ENCODE measurements around the gene RADX. TPM values are rescaled to one million over a fixed set of nuclear protein-coding genes. Genes with fewer than 3 reads are reported as not detected.
"Not testable (repeated sequence)": the region's sequence is repeated elsewhere in the genome, so short reads cannot be mapped to it uniquely, and the experiment has no call there.

RADX gene
- total and polyA plus RNA-seq, 3 donors from 2014 or later = 6.2 to 9.4 (median 7.4) TPM

DNA sequence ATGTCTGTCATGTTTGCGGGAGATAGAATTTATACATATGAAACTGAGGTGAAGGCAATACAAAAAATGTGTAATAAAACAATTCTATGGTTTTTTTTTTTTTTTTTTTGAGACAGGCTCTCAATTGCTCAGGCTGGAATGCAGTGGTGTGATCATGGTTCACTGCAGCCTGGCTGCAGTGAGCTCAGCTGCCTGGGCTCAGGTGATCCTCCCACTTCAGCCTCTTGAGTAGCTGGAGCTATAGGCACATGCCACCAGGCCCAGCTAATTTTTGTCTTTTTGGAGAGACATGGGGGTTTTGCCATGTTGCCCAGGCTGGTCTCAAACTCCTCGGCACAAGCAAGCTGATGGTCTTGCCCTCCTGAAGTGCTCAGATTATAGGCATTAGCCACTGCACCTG is 10.1 kb downstream of the RADX start:
- Histone ChIP-seq H3K9me3 (no peaks in the 10 kb centered on the region), H3K36me3 (ENCODE audit: low read depth, missing control alignments) (no peaks in the 10 kb centered on the region), H3K27ac (no peak overlapping the region), H3K4me1 (no peaks in the 10 kb centered on the region), H3K27me3 (no peaks in the 10 kb centered on the region), H3K4me3 (no peak overlapping the region)
- no peak for DNase-seq
- intact Hi-C loops (cut with DNase I; ENCODE audit: low total_unique reads) = no loop called here
- TF ChIP-seq, protein P1, sequence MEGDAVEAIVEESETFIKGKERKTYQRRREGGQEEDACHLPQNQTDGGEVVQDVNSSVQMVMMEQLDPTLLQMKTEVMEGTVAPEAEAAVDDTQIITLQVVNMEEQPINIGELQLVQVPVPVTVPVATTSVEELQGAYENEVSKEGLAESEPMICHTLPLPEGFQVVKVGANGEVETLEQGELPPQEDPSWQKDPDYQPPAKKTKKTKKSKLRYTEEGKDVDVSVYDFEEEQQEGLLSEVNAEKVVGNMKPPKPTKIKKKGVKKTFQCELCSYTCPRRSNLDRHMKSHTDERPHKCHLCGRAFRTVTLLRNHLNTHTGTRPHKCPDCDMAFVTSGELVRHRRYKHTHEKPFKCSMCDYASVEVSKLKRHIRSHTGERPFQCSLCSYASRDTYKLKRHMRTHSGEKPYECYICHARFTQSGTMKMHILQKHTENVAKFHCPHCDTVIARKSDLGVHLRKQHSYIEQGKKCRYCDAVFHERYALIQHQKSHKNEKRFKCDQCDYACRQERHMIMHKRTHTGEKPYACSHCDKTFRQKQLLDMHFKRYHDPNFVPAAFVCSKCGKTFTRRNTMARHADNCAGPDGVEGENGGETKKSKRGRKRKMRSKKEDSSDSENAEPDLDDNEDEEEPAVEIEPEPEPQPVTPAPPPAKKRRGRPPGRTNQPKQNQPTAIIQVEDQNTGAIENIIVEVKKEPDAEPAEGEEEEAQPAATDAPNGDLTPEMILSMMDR (IDR thresholded peaks at IDR 0.05) = no peak
- no peak for TF ChIP-seq POLR2A (IDR thresholded peaks at IDR 0.05)
- WGBS, 2 donors = 82 to 96% methylated on average over 1 to 2 of the region's 2 CpGs

DNA sequence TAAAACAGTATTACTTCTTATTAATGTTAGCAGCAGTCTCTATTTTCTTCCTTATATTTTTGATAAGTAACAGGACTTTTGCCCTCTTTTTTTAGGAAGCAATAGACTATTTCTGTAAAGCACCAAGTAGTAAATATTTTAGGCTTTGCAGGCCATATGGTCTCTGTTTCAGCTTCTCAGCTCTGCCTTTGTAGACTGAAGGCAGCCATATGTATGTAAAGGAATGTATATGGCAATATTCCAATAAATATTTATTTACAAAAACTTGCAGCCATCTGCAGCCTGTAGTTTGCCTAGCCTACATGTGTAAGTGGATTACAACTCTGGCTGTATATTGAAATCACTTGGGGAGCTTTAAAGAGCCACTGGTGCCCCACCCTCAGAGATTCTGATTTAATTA is 15.0 kb downstream of the RADX start:
- Histone ChIP-seq H3K27ac (no peak overlapping the region), H3K27me3 (no peaks in the 10 kb centered on the region), H3K4me1 (no peaks in the 10 kb centered on the region), H3K36me3 (ENCODE audit: low read depth, missing control alignments) (no peaks in the 10 kb centered on the region), H3K9me3 (no peaks in the 10 kb centered on the region), H3K4me3 (no peak overlapping the region)
- no peak for DNase-seq
- intact Hi-C loops (cut with DNase I; ENCODE audit: low total_unique reads) = no loop called here
- TF ChIP-seq POLR2A (IDR thresholded peaks at IDR 0.05) = no peak
- TF ChIP-seq, protein P1 (IDR thresholded peaks at IDR 0.05) = no peak

- intact Hi-C loops (cut with DNase I; ENCODE audit: low total_unique reads) = no loop called here
- Histone ChIP-seq H3K9me3 (no peaks in the 10 kb centered on the region), H3K4me1 (no peaks in the 10 kb centered on the region)
Observed at GRCh38 chrX:106631615-106632014, 19.8 kb downstream of the RADX start.

DNA sequence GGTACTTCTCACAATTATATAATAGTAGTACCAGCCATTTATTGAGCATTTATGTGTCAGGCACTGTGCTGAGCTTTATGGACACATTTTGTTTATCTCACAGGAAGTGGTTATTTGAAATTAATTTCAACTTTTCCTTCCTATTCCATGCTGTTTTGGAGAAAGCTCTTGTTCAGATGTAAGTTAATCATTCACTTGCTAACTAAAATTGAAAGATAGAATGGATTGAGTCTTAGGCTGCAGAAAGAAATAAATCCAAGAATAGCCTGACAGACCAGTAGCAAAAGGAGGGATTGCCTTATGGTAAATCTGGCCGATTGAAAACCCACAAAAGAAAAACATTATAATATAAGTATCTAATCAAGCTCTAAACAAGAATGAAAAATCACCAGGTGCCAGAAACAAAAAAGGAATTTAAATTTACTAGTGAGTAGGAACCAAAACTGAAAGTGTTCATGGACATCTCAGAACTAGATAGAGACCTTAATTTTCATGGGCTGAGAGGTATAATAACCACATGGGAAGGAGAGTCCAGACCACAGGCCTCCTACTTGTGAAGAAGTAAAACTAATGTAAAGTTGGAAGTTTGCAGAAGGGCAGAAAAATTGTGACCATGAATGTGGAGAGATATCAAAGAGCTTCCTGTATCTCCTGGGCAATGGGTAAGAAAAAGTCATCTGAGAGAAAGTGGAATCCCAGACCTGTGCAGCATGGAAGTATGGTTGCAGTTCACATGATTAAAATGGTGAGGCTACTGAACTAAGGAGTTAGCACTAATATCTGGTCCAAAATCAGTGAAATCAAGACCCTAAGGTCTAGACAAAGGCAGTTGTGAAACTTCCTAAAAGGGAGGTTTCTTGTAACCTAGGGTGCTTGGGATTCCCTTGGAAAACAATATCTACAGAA is 38.0 kb downstream of the RADX start:
- TF ChIP-seq, protein P1 (IDR thresholded peaks at IDR 0.05) = no peak
- no peak for TF ChIP-seq POLR2A (IDR thresholded peaks at IDR 0.05)
- H3K4me1 ChIP-seq = no peaks in the 10 kb centered on the region
- no peaks in the 10 kb centered on the region for H3K36me3 ChIP-seq (ENCODE audit: low read depth, missing control alignments)
- no peaks in the 10 kb centered on the region for H3K9me3 ChIP-seq
- H3K4me3 ChIP-seq = no peak overlapping the region
- H3K27me3 ChIP-seq = no peaks in the 10 kb centered on the region
- WGBS, 2 donors = 65 to 73% methylated on average over 1 of the region's 1 CpG
- intact Hi-C loops (cut with DNase I; ENCODE audit: low total_unique reads) = no loop called here
- no peak overlapping the region for H3K27ac ChIP-seq
- no peak for DNase-seq

More at GRCh38 chrX:106631615-106632014, 19.8 kb downstream of the RADX start:
- no peak for TF ChIP-seq POLR2A (IDR thresholded peaks at IDR 0.05)
- TF ChIP-seq, protein P1 (IDR thresholded peaks at IDR 0.05) = no peak
- DNase-seq = no peak
- H3K27ac ChIP-seq = no peak overlapping the region
- no peak overlapping the region for H3K4me3 ChIP-seq
- no peaks in the 10 kb centered on the region for H3K36me3 ChIP-seq (ENCODE audit: low read depth, missing control alignments)
- H3K27me3 ChIP-seq = no peaks in the 10 kb centered on the region

GRCh38 chrX:106653625-106654024 is 41.8 kb downstream of the RADX start:
- DNase-seq; H3K4me1 ChIP-seq; H3K4me3 ChIP-seq; H3K27ac ChIP-seq; intact Hi-C loops (cut with DNase I; ENCODE audit: low total_unique reads); H3K36me3 ChIP-seq (ENCODE audit: low read depth, missing control alignments); H3K27me3 ChIP-seq; H3K9me3 ChIP-seq: not testable (repeated sequence)
- WGBS, 2 donors = 90 to 96% methylated on average over 2 of the region's 2 CpGs
